GM18951 (cell line): ENCODE data around the gene ADNP.

Source experiments
- POLR2A ChIP-seq: IDR thresholded peaks from 4 replicates; pipeline ENCODE4 v1.6.1; 2011; ENCODE audit warnings: mild to moderate bottlenecking; ENCODE audit not compliant: insufficient read length, insufficient read depth; ENCODE audit errors: extremely low read depth
- in situ Hi-C: fragments of 300-500 bp; cut with MboI; formaldehyde crosslinking; loops from one replicate; pipeline ENCODE4 v1.12.0; 2022; ENCODE audit warnings: low sequenced_read_pairs, mixed read lengths, inconsistent platforms; ENCODE audit not compliant: unreplicated experiment

Gene ADNP

GRCh38 chr20:50957798-50958614 is 26.8 kb upstream of the ADNP start, which contains the start of gene DPM1:
Gene DPM1, minus strand, starts transcription at chr20:50958532. Its CDS starts 9 bp downstream, at chr20:50958523.
- TF ChIP-seq POLR2A = peak; percentile 93
- in situ Hi-C loops = no loop called here

- TF ChIP-seq POLR2A = no peak
- in situ Hi-C loops = no loop called here
Measured at GRCh38 chr20:50957276-50957675, 26.0 kb upstream of the ADNP start.

GRCh38 chr20:50953821-50954220 is 22.6 kb upstream of the ADNP start:
- TF ChIP-seq POLR2A = no peak
- in situ Hi-C loops = no loop called here

DNA sequence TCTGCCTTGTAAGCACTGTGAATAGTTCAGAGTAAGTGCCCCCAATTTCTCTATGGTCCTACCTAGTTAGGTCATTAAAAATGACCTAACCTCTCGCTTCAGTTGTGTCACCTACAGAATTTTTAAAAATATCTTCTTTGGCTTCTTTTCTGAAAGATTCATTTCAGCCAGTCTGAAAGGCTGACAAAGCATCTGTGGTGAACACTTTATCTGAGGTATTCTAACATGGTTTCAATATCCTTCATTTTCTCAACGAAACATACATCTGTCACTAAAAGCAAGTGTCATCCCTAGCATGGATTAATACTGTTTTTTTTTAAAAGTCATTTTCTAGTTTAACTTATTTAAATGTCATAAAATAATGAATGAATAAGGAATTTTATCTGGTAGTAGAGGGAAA is 22.0 kb upstream of the ADNP start:
- no peak for TF ChIP-seq POLR2A
- in situ Hi-C loops = no loop called here

DNA sequence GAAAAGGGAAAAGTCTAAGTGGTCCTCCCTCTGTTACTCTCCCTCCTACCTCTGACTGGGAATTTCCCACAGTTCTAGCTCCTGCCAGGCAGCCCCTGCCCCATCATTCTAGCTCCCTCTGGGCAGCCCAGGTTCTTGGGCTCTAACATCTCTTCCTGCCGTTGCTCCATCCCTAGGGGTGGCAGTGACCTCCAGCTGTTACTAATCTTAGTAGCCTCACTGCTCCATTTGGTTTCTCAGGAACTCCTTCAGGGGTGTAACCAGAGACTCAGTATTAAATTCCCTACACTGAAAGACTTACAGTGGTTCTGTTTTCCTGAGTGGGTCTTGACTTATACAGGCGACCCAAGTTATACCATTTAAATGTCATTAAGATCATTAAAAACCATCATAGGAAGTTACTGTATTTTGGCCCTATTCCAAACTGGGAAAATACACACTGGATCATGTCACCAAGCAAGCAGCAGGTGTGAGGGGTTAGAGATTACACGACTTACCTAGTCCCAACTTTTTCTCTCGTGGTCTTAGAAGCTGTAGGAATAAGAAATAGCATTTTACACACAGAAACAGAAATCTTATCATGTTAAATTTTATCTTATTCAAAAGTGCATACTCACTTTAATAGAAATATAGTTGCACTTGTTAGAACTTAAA is 17.0 kb upstream of the ADNP start:
- in situ Hi-C loops = no loop called here

GRCh38 chr20:50943069-50943468 is 11.8 kb upstream of the ADNP start:
- in situ Hi-C loops = no loop called here
- no peak for TF ChIP-seq POLR2A

More for the DNA sequence above, 17.0 kb upstream of the ADNP start:
- no peak for TF ChIP-seq POLR2A

- no peak for TF ChIP-seq POLR2A
- in situ Hi-C loops = no loop called here
Measured at GRCh38 chr20:50933589-50933988, 2.4 kb upstream of the ADNP start.

DNA sequence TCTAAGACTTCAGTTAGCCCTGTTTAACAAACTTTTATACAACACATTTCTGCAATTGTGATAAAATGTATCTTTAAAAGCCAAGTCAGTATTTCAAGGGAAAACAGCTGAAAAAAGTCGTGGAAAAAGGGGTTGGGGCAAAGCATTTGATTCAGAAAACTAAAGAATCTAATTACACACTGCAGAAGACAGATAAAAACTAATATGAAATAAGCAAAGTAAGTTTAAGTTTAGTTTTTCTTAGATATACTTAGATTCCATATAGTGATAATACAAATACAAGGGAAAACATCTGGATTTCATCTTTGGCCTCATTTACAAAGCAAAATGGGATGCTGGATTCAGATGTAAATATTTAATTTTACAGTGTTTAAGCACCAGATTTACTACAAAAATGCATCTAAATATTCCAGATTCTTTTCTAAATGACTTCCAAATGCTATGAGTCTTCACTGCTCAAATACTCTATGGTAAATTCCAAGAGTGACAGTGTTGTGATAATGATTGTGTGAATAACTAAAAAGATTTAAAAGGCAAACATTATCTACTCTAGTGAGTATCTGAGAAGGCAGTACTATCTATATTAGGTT is 1.5 kb upstream of the ADNP start:
- in situ Hi-C loops = no loop called here

GRCh38 chr20:50932016-50932485 is 814 bp upstream of the ADNP start:
- no peak for TF ChIP-seq POLR2A
- in situ Hi-C loops = no loop called here

More for the DNA sequence above, 1.5 kb upstream of the ADNP start:
- TF ChIP-seq POLR2A = no peak

DNA sequence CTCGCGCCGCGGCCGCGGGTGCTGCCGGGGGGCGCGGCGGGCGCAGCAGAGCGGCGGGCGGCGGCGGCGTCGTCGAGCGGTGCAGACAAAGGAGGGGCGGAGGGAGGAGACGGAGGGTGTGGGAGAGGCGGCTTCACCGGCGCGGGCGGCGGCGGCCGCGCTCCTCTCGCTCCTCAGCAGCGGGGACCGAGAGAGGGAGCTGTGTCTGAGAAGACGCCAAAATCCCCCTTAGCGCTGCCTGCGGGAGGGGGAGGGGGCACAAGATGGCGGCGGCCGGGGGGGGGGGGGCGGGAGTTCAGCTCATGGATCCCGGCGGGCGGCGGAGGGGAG is 296 bp downstream of the ADNP start:
- peak; percentile 54 for TF ChIP-seq POLR2A
- in situ Hi-C loops = no loop called here

- TF ChIP-seq POLR2A = peak; percentile 20
- in situ Hi-C loops = no loop called here
Measured at GRCh38 chr20:50930139-50930975, 880 bp downstream of the ADNP start.

- TF ChIP-seq POLR2A = peak; percentile 34
- in situ Hi-C loops = loop anchor here (10.0 kb wide), 1 partner anchor 115 kb away; no protein-coding TSS in a partner anchor
Measured at GRCh38 chr20:50929299-50930138, 1.7 kb downstream of the ADNP start.
